ENCODE measurements around the gene HIVEP1. TPM values are rescaled to one million over a fixed set of nuclear protein-coding genes. Genes with fewer than 3 reads are reported as not detected.

The HIVEP1 gene
- total RNA-seq, 4 donors from 2014 or later: 14.9 to 30.6 (median 22.2) TPM

DNA sequence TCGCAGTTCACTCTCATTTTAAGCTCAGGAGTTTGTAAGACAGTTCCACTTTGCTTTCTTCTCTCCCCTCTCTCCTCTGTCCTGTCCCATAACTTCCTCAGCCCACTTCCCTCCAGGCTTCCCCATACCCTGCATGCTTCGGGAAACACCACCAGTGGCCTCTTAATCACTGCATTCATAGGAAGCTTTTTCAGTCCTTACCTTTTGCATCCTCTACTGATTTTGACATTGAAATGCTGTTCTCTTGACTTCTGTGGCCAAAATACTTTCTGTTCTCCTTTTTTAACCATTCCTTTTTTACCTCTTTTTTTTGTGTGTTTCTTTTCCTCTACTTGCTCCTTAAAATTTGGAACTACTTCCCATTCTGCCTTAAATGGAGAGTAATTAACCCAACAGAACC, 69.7 kb downstream of the HIVEP1 start:
- H3K9me3 ChIP-seq: no peaks in the 10 kb centered on the region
- no peak for DNase-seq (ENCODE audit: low spot score in 2 of 2)
- 62 to 73% methylated on average over 2 of the region's 2 CpGs for WGBS, 2 donors
- TF ChIP-seq, protein P1, sequence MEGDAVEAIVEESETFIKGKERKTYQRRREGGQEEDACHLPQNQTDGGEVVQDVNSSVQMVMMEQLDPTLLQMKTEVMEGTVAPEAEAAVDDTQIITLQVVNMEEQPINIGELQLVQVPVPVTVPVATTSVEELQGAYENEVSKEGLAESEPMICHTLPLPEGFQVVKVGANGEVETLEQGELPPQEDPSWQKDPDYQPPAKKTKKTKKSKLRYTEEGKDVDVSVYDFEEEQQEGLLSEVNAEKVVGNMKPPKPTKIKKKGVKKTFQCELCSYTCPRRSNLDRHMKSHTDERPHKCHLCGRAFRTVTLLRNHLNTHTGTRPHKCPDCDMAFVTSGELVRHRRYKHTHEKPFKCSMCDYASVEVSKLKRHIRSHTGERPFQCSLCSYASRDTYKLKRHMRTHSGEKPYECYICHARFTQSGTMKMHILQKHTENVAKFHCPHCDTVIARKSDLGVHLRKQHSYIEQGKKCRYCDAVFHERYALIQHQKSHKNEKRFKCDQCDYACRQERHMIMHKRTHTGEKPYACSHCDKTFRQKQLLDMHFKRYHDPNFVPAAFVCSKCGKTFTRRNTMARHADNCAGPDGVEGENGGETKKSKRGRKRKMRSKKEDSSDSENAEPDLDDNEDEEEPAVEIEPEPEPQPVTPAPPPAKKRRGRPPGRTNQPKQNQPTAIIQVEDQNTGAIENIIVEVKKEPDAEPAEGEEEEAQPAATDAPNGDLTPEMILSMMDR (IDR thresholded peaks at IDR 0.05): no peak
- no peak overlapping the region for H3K27ac ChIP-seq
- H3K4me3 ChIP-seq: no peak overlapping the region
- H3K27me3 ChIP-seq: no peaks in the 10 kb centered on the region
- H3K36me3 ChIP-seq: no peaks in the 10 kb centered on the region
- peaks cover 0 to 45% (median 11%) of the 10 kb centered on the region in 4 donors for H3K4me1 ChIP-seq

DNA sequence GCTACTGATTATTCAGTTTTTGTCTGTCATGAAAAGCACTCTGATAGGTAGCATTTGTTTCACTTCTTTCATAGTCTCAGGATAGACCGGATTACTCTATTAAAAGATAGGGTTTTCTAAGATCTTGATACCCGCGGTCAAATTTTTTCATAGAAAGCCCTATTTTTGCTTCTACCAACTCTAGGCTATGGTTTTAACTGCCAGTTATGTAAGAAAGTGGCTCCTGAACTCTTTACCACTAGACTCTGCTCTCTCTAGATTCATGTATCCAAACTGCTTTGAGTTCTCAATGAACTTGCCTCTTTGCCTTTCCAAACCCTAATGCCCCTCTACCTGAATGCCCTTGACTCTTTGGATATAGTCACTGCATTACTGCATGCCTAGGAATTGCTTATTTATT, 70.3 kb downstream of the HIVEP1 start:
- H3K4me3 ChIP-seq: no peak overlapping the region
- no peak for TF ChIP-seq EP300 (IDR thresholded peaks at IDR 0.05)
- TF ChIP-seq, protein P1 (IDR thresholded peaks at IDR 0.05): no peak
- no peak for TF ChIP-seq POLR2A (IDR thresholded peaks at IDR 0.05)
- no peaks in the 10 kb centered on the region for H3K27me3 ChIP-seq
- H3K4me1 ChIP-seq: peaks cover 0 to 45% (median 11%) of the 10 kb centered on the region in 4 donors
- no peak for DNase-seq (ENCODE audit: low spot score in 2 of 2)
- H3K9me3 ChIP-seq: no peaks in the 10 kb centered on the region
- no peaks in the 10 kb centered on the region for H3K36me3 ChIP-seq
- WGBS, 2 donors: 97 to 99% methylated on average over 3 of the region's 3 CpGs
- H3K27ac ChIP-seq: no peak overlapping the region

DNA sequence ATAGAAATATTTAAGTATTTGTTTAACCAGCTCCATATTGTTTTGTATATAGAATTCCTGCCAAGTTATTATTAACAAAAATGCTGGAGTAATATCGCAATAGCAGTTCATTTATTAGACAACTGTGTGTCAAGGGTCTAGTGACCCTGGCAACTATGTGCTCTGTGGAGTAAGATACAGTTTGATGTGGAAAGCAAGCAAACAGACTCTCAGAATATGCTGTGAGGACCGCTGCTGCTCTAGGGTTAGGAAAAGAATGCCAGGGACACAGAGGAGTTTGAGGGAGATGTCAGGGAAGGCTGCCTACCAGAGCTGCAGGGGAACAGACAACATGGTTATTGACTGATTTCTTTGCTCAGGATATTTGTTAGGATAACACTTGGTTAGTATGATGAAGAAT, 71.2 kb downstream of the HIVEP1 start:
- Histone ChIP-seq H3K36me3 (no peaks in the 10 kb centered on the region), H3K4me1 (peaks cover 0 to 45% (median 11%) of the 10 kb centered on the region in 4 donors), H3K9me3 (no peaks in the 10 kb centered on the region), H3K27ac (no peak overlapping the region), H3K27me3 (no peaks in the 10 kb centered on the region), H3K4me3 (no peak overlapping the region)
- TF ChIP-seq, protein P1 (IDR thresholded peaks at IDR 0.05): no peak
- TF ChIP-seq POLR2A (IDR thresholded peaks at IDR 0.05): no peak
- DNase-seq (ENCODE audit: low spot score in 2 of 2): no peak
- 34 to 37% methylated on average over 2 of the region's 2 CpGs for WGBS, 2 donors

DNA sequence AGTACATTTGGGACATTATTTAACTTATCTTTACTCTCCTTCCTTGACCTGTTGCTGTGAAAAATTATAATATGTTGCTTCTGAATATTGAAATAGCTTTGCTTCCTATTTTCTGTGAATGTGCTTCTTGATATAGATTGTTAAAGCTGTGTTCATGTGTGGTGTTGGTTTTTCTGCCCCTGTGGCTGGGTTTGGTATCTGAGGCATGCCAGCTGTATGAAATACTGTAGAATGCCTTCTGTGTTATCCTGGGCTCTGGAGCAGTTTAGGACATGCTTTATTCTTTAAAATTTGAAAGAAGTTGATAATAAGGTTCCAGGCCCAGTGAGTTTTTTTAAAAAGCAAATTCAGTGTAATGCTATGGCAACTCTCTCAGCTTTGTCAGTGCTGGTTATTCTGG, 71.7 kb downstream of the HIVEP1 start:
- DNase-seq (ENCODE audit: low spot score in 2 of 2): no peak

DNA sequence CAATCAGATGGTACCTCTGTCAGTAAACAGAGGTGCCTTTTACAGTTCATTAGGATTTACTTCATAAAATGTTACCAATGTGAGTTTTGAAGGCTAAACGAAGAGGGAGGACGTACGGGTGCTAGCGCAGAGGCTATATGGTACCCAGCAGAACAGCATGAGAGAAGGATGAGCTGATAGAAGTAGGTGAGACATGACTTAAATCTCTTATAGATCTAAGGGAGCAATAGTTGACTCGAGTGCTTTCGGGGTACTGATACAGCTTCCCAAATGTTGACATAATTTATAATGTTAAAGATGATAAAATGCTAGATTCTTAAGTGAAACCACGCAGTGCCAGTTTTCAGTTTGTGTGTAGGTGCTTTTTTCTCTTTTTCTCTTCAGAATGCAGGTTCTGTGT, 72.6 kb downstream of the HIVEP1 start:
- TF ChIP-seq, protein P1 (IDR thresholded peaks at IDR 0.05): no peak
- TF ChIP-seq EP300 (IDR thresholded peaks at IDR 0.05) (no peak), POLR2A (IDR thresholded peaks at IDR 0.05) (no peak)
- Histone ChIP-seq H3K9me3 (no peaks in the 10 kb centered on the region), H3K4me3 (no peak overlapping the region), H3K36me3 (peaks cover 0 to 4% (median 0%) of the 10 kb centered on the region in 3 donors), H3K27me3 (no peaks in the 10 kb centered on the region), H3K4me1 (peaks cover 0 to 45% (median 11%) of the 10 kb centered on the region in 4 donors), H3K27ac (no peak overlapping the region)
- DNase-seq (ENCODE audit: low spot score in 2 of 2): no peak
- WGBS, 2 donors: 67 to 70% methylated on average over 7 of the region's 7 CpGs

More for the DNA sequence above, 71.7 kb downstream of the HIVEP1 start:
- no peaks in the 10 kb centered on the region for H3K27me3 ChIP-seq
- H3K4me1 ChIP-seq: peaks cover 0 to 45% (median 11%) of the 10 kb centered on the region in 4 donors
- no peaks in the 10 kb centered on the region for H3K9me3 ChIP-seq
- no peak overlapping the region for H3K27ac ChIP-seq
- H3K4me3 ChIP-seq: no peak overlapping the region
- no peaks in the 10 kb centered on the region for H3K36me3 ChIP-seq
- TF ChIP-seq, protein P1 (IDR thresholded peaks at IDR 0.05): no peak
- TF ChIP-seq POLR2A (IDR thresholded peaks at IDR 0.05): no peak
- TF ChIP-seq EP300 (IDR thresholded peaks at IDR 0.05): no peak
